Activated CD8-positive, alpha-beta T cell treated with anti-CD3 and anti-CD28 coated beads for 36 hours (primary cell): ENCODE data around the gene PRMT1. TPM values are rescaled to one million over a fixed set of nuclear protein-coding genes. Genes with fewer than 3 reads are reported as not detected.

Experiments
- ATAC-seq: fragments of 200-7000 bp; cut with Tn5 transposase; one replicate; pipeline ENCODE4 v1.10.0; 2021; ENCODE audit warnings: mild to moderate bottlenecking, moderate library complexity
- CTCF ChIA-PET: fragments of 350-600 bp; sonication (Branson Sonifier 250); formaldehyde crosslinking; loops from one replicate; lab custom pipeline; 2021; ENCODE audit warnings: antibody characterized with exemption; lab: Charles Lee
- POLR2A ChIA-PET: fragments of 350-600 bp; sonication (Branson Sonifier 250); formaldehyde crosslinking; loops from one replicate; lab custom pipeline; 2021; ENCODE audit warnings: antibody characterized with exemption; lab: Charles Lee
- DNase-seq: peaks from one replicate; pipeline ENCODE4 v3.0.0-alpha.2; 2020
- H3K27ac Mint-ChIP-seq: one replicate; pipeline ENCODE4 v1.8.0; 2021; ENCODE audit warnings: mild to moderate bottlenecking, mixed read lengths
- H3K27me3 Mint-ChIP-seq: one replicate; pipeline ENCODE4 v1.8.0; 2021; ENCODE audit warnings: mixed read lengths
- H3K36me3 Mint-ChIP-seq: one replicate; pipeline ENCODE4 v1.8.0; 2021; ENCODE audit warnings: low read depth, mixed read lengths
- H3K4me1 Mint-ChIP-seq: one replicate; pipeline ENCODE4 v1.8.0; 2021; ENCODE audit warnings: low read depth, mixed read lengths
- H3K4me3 Mint-ChIP-seq: one replicate; pipeline ENCODE4 v1.8.0; 2021; ENCODE audit warnings: mild to moderate bottlenecking, moderate library complexity, mixed read lengths
- H3K9me3 Mint-ChIP-seq: one replicate; pipeline ENCODE4 v1.8.0; 2021; ENCODE audit warnings: mixed read lengths
- intact Hi-C: fragments of 100-400 bp; cut with micrococcal nuclease; formaldehyde crosslinking; loops from one replicate; pipeline ENCODE4 v1.10.0; 2022
- total RNA-seq, 2 experiments: library from RNA; stranded (reverse); gene quantifications; one replicate each; pipeline ENCODE4 v1.2.3, GENCODE V29; 2021
- TF ChIP-seq, protein P1 (sequence below): fragments of 200-600 bp; IDR thresholded peaks from one replicate; pipeline ENCODE4 v1.8.0; 2022; ENCODE audit warnings: antibody characterized with exemption, mild to moderate bottlenecking

The PRMT1 gene
- total RNA-seq, 2 experiments from 2014 or later, result 419 to 437 TPM

DNA sequence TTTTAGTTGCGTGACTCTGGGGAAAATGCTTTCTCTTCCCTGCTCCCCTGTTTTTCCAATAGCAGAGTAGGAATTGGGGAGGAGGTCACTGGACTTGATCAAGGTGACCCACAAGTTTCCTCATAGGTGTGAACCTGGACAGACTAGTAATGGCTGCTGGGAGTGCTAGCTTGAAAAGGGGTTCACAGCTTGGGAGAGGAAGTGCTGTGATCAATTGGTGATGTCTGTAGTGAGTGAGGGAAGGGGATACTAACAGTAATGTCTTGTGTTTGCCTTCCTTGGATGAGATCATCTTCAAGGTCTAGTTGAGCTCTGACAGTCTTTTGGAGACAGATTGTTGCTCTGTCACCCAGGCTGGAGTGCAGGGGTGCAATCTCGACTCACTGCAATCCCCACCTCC, 9.6 kb upstream of the PRMT1 start:
- TF ChIP-seq, protein P1, sequence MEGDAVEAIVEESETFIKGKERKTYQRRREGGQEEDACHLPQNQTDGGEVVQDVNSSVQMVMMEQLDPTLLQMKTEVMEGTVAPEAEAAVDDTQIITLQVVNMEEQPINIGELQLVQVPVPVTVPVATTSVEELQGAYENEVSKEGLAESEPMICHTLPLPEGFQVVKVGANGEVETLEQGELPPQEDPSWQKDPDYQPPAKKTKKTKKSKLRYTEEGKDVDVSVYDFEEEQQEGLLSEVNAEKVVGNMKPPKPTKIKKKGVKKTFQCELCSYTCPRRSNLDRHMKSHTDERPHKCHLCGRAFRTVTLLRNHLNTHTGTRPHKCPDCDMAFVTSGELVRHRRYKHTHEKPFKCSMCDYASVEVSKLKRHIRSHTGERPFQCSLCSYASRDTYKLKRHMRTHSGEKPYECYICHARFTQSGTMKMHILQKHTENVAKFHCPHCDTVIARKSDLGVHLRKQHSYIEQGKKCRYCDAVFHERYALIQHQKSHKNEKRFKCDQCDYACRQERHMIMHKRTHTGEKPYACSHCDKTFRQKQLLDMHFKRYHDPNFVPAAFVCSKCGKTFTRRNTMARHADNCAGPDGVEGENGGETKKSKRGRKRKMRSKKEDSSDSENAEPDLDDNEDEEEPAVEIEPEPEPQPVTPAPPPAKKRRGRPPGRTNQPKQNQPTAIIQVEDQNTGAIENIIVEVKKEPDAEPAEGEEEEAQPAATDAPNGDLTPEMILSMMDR, result no peak
- ChIA-PET CTCF (interaction anchor here (1.2 kb wide), 1 partner anchor 9 kb away, joined by 7 read pairs; the partner anchor contains the start of gene PRMT1), POLR2A (interaction anchor here (1.0 to 6.7 kb wide), 2 partner anchors 10 to 178 kb away, joined by 4 to 47 read pairs; partner anchors contain the start of gene PRMT1)
- Mint-ChIP-seq H3K9me3 (no peaks in the 10 kb centered on the region), H3K27ac (no peak overlapping the region), H3K27me3 (no peaks in the 10 kb centered on the region), H3K36me3 (peaks cover 21% of the 10 kb centered on the region), H3K4me1 (peaks cover 33% of the 10 kb centered on the region), H3K4me3 (peak overlapping the region; percentile 94)
- DNase-seq, result no peak
- intact Hi-C loops, result no loop called here
- no peak for ATAC-seq

- ATAC-seq (no peak), DNase-seq (peak; percentile 15)
- intact Hi-C loops, result no loop called here
- Mint-ChIP-seq H3K9me3 (no peaks in the 10 kb centered on the region), H3K4me1 (peaks cover 18% of the 10 kb centered on the region), H3K4me3 (no peak overlapping the region), H3K27ac (no peak overlapping the region), H3K27me3 (no peaks in the 10 kb centered on the region), H3K36me3 (peaks cover 14% of the 10 kb centered on the region)
- TF ChIP-seq, protein P1, result no peak
- ChIA-PET POLR2A (interaction anchor here (1.2 to 6.7 kb wide), 2 partner anchors 7 to 18 kb away, joined by 3 to 47 read pairs; partner anchors contain the start of gene PRMT1), CTCF (no interaction called here)
These were observed 7.6 kb upstream of the PRMT1 start for GRCh38 chr19:49669516-49669915.

GRCh38 chr19:49672131-49672919, 4.7 kb upstream of the PRMT1 start:
- DNase-seq, result peak; percentile 83
- POLR2A ChIA-PET, result interaction anchor here (1.6 kb wide), 1 partner anchor 22 kb away, joined by 4 read pairs; no protein-coding TSS in a partner anchor
- no peak for ATAC-seq
- intact Hi-C loops, result no loop called here
- no peaks in the 10 kb centered on the region for H3K27me3 Mint-ChIP-seq
- CTCF ChIA-PET, result interaction anchor here (0.8 to 3.4 kb wide), 30 partner anchors 8 to 306 kb away, joined by 3 to 33 read pairs (median 4); partner anchors contain the start of genes ADM5, RCN3, RRAS and SCAF1
- TF ChIP-seq, protein P1, result peak; percentile 90
- no peaks in the 10 kb centered on the region for H3K9me3 Mint-ChIP-seq
- H3K4me1 Mint-ChIP-seq, result peaks cover 16% of the 10 kb centered on the region
- peaks cover 15% of the 10 kb centered on the region for H3K36me3 Mint-ChIP-seq
- no peak overlapping the region for H3K4me3 Mint-ChIP-seq
- no peak overlapping the region for H3K27ac Mint-ChIP-seq

- no peaks in the 10 kb centered on the region for H3K9me3 Mint-ChIP-seq
- H3K36me3 Mint-ChIP-seq, result peaks cover 18% of the 10 kb centered on the region
- peaks cover 30% of the 10 kb centered on the region for H3K4me1 Mint-ChIP-seq
- ChIA-PET POLR2A (interaction anchor here (0.6 to 5.0 kb wide), 12 partner anchors 10 to 252 kb away, joined by 3 to 47 read pairs (median 6); partner anchors contain the start of genes AKT1S1, BCL2L12, IRF3 and NOSIP), CTCF (interaction anchor here (0.7 to 3.2 kb wide), 15 partner anchors 9 to 177 kb away, joined by 3 to 13 read pairs (median 4); partner anchors contain the start of genes BCL2L12, IRF3, NOSIP and RRAS)
- peak overlapping the region; percentile 98 for H3K27ac Mint-ChIP-seq
- peak overlapping the region; percentile 98 for H3K4me3 Mint-ChIP-seq
- TF ChIP-seq, protein P1, result no peak
- intact Hi-C loops, result loop anchor here (5.0 kb wide), 2 partner anchors 34 to 84 kb away; partner anchors contain the start of genes PRR12, RRAS and SCAF1
- H3K27me3 Mint-ChIP-seq, result no peaks in the 10 kb centered on the region
- ATAC-seq (peak; percentile 18), DNase-seq (peak; percentile 53)
These were observed 811 bp upstream of the PRMT1 start for GRCh38 chr19:49676136-49676783.
